Thyroid gland (tissue), 4 donors: ENCODE results near the gene GPSM1.

Experiments
- CTCF ChIP-seq, 6 experiments: fragments of 200-600 bp in 3 of 6; fragments of 450-650 bp in 3 of 6; sonication (generic) in 3 of 6; IDR thresholded peaks; one replicate each; pipeline ENCODE4 v1.5.1; 2016 to 2019; ENCODE audit warnings: antibody characterized with exemption in 6 of 6, mild to moderate bottlenecking in 2 of 6, inconsistent platforms in 1 of 6, moderate library complexity in 1 of 6
- POLR2A ChIP-seq, 2 donors: fragments of 450-650 bp; IDR thresholded peaks; one replicate each; pipeline ENCODE4 v1.6.1; 2017; ENCODE audit warnings: antibody characterized with exemption in 2 of 2, mild to moderate bottlenecking in 2 of 2, moderate library complexity in 1 of 2

GRCh38 chr9:136372561-136373299, 45.4 kb downstream of the GPSM1 start:
- TF ChIP-seq POLR2A (IDR thresholded peaks at IDR 0.05) (no peak), CTCF (IDR thresholded peaks at IDR 0.05) (no peak)
